GM21515 (cell line): ENCODE data around the gene TGFBR3.

Source experiments
- ATAC-seq: cut with Tn5 transposase; IDR thresholded peaks from one replicate; pipeline ENCODE4 v1.9.1; 2021; ENCODE audit not compliant: unreplicated experiment

The TGFBR3 gene

GRCh38 chr1:91764471-91765115 lies 121.4 kb downstream of the TGFBR3 start:
- ATAC-seq: no peak

- no peak for ATAC-seq
Observed at GRCh38 chr1:91763252-91763651, 122.7 kb downstream of the TGFBR3 start.

GRCh38 chr1:91761295-91761721 lies 124.6 kb downstream of the TGFBR3 start:
- ATAC-seq: no peak

GRCh38 chr1:91760512-91760911 lies 125.4 kb downstream of the TGFBR3 start:
- no peak for ATAC-seq

- ATAC-seq: no peak
Observed at GRCh38 chr1:91759076-91759475, 126.9 kb downstream of the TGFBR3 start.

- no peak for ATAC-seq
Observed at GRCh38 chr1:91757763-91758460, 128.0 kb downstream of the TGFBR3 start.

- ATAC-seq: no peak
Observed at GRCh38 chr1:91755702-91756287, 130.2 kb downstream of the TGFBR3 start.

GRCh38 chr1:91754816-91755580 lies 131.0 kb downstream of the TGFBR3 start:
- ATAC-seq: no peak

GRCh38 chr1:91754348-91754747 lies 131.6 kb downstream of the TGFBR3 start:
- ATAC-seq: no peak

- ATAC-seq: no peak
Observed at GRCh38 chr1:91753878-91754277, 132.1 kb downstream of the TGFBR3 start.

GRCh38 chr1:91752324-91752723 lies 133.6 kb downstream of the TGFBR3 start:
- ATAC-seq: peak; percentile 51

- no peak for ATAC-seq
Observed at GRCh38 chr1:91751275-91751674, 134.7 kb downstream of the TGFBR3 start.

GRCh38 chr1:91750398-91750996 lies 135.5 kb downstream of the TGFBR3 start:
- ATAC-seq: no peak

GRCh38 chr1:91749788-91750231 lies 136.1 kb downstream of the TGFBR3 start:
- no peak for ATAC-seq

GRCh38 chr1:91747666-91748065 lies 138.3 kb downstream of the TGFBR3 start:
- no peak for ATAC-seq

GRCh38 chr1:91746728-91747338 lies 139.1 kb downstream of the TGFBR3 start:
- no peak for ATAC-seq

- ATAC-seq: no peak
Observed at GRCh38 chr1:91745640-91746373, 140.1 kb downstream of the TGFBR3 start.

GRCh38 chr1:91744953-91745639 lies 140.9 kb downstream of the TGFBR3 start:
- ATAC-seq: no peak

GRCh38 chr1:91742848-91743292 lies 143.1 kb downstream of the TGFBR3 start:
- no peak for ATAC-seq
